ENCODE measurements around the gene CCDC138.

The CCDC138 gene

DNA sequence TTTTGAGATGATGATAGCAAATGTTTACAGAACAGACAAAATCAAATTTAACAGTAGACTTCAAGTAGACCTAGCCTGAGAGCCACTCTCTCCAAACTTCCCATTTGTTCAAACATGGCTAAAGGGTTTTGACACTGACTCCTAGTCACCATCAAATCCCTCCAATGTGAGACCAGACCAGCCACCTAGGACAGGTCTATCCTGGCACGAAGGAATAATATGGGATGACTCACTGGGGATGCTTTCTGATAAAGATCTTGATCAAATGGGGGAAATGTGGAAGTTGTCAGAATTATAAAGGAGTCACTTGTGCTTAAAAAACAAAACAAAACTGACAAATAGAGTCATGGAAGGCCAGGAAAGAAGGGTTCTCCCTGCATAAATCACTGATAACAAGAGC is 106.7 kb downstream of the CCDC138 start:
- H3K9me3 ChIP-seq (ENCODE audit: control insufficient read depth in 2 of 2, low read length in 2 of 2), result peaks cover 0 to 6% of the 10 kb centered on the region in 2 donors
- no peak overlapping the region for H3K27ac ChIP-seq (ENCODE audit: low read length)
- no peaks in the 10 kb centered on the region for H3K36me3 ChIP-seq (ENCODE audit: control insufficient read depth in 2 of 2, insufficient read depth in 2 of 2, low read length in 2 of 2)
- H3K4me3 ChIP-seq (ENCODE audit: low read length in 2 of 2), result no peak overlapping the region
- peaks cover 0 to 3% of the 10 kb centered on the region in 2 donors for H3K27me3 ChIP-seq (ENCODE audit: control insufficient read depth in 1 of 2, insufficient read depth in 2 of 2, low read length in 2 of 2)
- no peak overlapping the region for H3K9ac ChIP-seq (ENCODE audit: low read length in 2 of 2)
- no peaks in the 10 kb centered on the region for H3K4me1 ChIP-seq (ENCODE audit: control insufficient read depth, insufficient read depth, low read length)

DNA sequence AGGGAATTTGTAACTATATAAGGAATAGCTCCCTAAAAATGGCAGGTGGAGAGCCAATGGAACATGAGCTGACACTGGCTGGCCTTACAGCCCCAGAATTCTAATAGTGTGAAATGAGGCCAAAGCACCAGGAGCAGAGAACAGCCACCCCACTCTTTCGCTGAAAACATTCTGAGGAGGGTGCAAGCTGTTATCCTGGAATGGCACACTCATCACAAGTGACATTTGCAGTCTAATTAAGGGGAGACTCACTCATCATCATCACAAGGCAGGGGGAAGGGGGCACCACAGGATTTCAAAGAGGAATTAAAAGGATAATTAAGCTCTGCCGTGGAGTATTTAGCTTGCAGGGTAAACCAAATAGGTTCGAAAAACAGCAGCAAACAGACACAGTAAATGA is 108.2 kb downstream of the CCDC138 start:
- H3K27ac ChIP-seq (ENCODE audit: low read length), result no peak overlapping the region
- H3K9me3 ChIP-seq (ENCODE audit: control insufficient read depth in 2 of 2, low read length in 2 of 2), result peaks cover 0 to 6% of the 10 kb centered on the region in 2 donors
- H3K9ac ChIP-seq (ENCODE audit: low read length in 2 of 2), result no peak overlapping the region
- H3K36me3 ChIP-seq (ENCODE audit: control insufficient read depth in 2 of 2, insufficient read depth in 2 of 2, low read length in 2 of 2), result no peaks in the 10 kb centered on the region
- no peak overlapping the region for H3K4me3 ChIP-seq (ENCODE audit: low read length in 2 of 2)
- no peaks in the 10 kb centered on the region for H3K4me1 ChIP-seq (ENCODE audit: control insufficient read depth, insufficient read depth, low read length)
- peaks cover 0 to 3% of the 10 kb centered on the region in 2 donors for H3K27me3 ChIP-seq (ENCODE audit: control insufficient read depth in 1 of 2, insufficient read depth in 2 of 2, low read length in 2 of 2)

DNA sequence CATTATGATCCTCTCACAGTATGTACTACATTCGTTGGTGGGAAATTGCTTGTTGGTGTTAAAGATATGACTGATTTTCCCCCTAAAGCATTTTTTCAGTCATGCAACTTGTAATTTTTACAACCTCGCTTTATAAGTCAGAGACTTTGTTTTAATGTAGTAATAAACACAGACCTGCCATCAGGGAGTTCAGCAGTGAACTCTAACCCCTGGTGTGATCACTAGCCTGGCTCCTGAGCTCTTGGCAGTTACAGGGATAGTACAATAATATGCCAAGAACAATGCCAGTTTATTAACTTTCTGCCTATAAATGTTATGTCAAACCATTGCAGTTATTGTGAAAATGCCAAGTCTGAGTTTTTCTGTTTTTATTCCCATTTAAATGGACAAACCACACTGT is 108.6 kb downstream of the CCDC138 start:
- peaks cover 0 to 3% of the 10 kb centered on the region in 2 donors for H3K27me3 ChIP-seq (ENCODE audit: control insufficient read depth in 1 of 2, insufficient read depth in 2 of 2, low read length in 2 of 2)

DNA sequence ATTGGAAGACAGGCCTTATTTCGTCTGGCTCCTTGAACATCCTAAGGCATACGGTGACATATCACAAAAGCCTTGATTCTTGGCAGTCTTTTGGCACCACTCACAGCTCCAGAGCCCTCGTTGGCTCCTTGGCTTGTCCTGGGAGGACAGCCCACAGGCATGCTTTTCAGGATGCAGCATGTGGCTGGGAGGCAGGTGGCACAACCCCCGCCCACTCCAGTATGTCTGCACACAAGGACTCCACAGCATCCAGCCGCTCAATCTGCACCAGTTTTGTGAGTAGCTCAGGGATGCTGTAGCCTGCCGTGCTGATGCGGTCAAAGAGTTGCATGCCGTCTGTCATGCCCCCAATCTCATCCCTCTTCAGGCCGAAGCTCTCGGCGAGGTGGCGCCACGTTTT is 110.2 kb downstream of the CCDC138 start:
- Histone ChIP-seq H3K27me3 (ENCODE audit: control insufficient read depth in 1 of 2, insufficient read depth in 2 of 2, low read length in 2 of 2) (peaks cover 0 to 3% of the 10 kb centered on the region in 2 donors), H3K4me1 (ENCODE audit: control insufficient read depth, insufficient read depth, low read length) (no peaks in the 10 kb centered on the region), H3K4me3 (ENCODE audit: low read length in 2 of 2) (no peak overlapping the region), H3K36me3 (ENCODE audit: control insufficient read depth in 2 of 2, insufficient read depth in 2 of 2, low read length in 2 of 2) (no peaks in the 10 kb centered on the region), H3K9me3 (ENCODE audit: control insufficient read depth in 2 of 2, low read length in 2 of 2) (no peaks in the 10 kb centered on the region), H3K9ac (ENCODE audit: low read length in 2 of 2) (no peak overlapping the region), H3K27ac (ENCODE audit: low read length) (no peak overlapping the region)

More for the DNA sequence above, 108.6 kb downstream of the CCDC138 start:
- Histone ChIP-seq H3K4me1 (ENCODE audit: control insufficient read depth, insufficient read depth, low read length) (no peaks in the 10 kb centered on the region), H3K4me3 (ENCODE audit: low read length in 2 of 2) (no peak overlapping the region), H3K27ac (ENCODE audit: low read length) (no peak overlapping the region), H3K9me3 (ENCODE audit: control insufficient read depth in 2 of 2, low read length in 2 of 2) (peaks cover 0 to 5% of the 10 kb centered on the region in 2 donors), H3K36me3 (ENCODE audit: control insufficient read depth in 2 of 2, insufficient read depth in 2 of 2, low read length in 2 of 2) (no peaks in the 10 kb centered on the region), H3K9ac (ENCODE audit: low read length in 2 of 2) (no peak overlapping the region)

DNA sequence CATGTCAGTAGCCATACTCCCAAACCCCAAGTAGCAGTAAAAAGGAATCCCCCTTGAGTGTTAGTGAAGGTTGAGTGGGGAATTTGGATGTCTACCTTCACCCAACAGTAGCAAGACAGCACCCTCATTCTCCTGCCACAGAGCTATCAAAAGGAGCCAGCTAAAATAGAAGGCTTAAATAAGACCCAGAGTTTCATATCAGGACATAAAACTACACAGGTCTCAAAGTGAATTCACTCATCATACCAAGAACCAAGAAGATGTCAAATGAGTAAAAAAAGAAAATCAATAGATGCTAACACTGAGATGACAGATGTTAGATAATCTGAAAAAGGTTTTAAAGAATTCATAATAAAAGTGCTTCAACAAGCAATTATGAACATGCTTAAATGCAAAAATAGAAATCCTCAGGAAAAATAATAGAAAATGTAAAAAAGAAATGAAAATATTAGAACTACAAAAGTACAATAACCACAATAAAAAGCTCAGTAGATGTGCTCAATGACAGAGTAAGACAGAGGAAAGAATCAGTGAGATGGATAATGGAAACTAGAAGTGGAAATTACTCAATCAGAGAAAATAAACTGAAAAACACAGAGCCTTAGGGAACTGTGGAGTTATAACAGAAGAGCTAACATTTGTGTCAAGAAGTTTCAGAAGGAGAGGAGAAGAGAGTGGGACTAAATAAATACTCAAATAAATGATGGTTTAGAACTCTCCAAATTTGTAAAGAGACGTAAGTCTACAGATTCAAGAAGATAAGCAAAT is 111.9 kb downstream of the CCDC138 start:
- no peak overlapping the region for H3K27ac ChIP-seq (ENCODE audit: low read length)
- no peaks in the 10 kb centered on the region for H3K36me3 ChIP-seq (ENCODE audit: control insufficient read depth in 2 of 2, insufficient read depth in 2 of 2, low read length in 2 of 2)
- H3K4me1 ChIP-seq (ENCODE audit: control insufficient read depth, insufficient read depth, low read length), result no peaks in the 10 kb centered on the region
- no peaks in the 10 kb centered on the region for H3K9me3 ChIP-seq (ENCODE audit: control insufficient read depth in 2 of 2, low read length in 2 of 2)
- no peak overlapping the region for H3K9ac ChIP-seq (ENCODE audit: low read length in 2 of 2)
- peaks cover 0 to 3% of the 10 kb centered on the region in 2 donors for H3K27me3 ChIP-seq (ENCODE audit: control insufficient read depth in 1 of 2, insufficient read depth in 2 of 2, low read length in 2 of 2)
- H3K4me3 ChIP-seq (ENCODE audit: low read length in 2 of 2), result no peak overlapping the region

DNA sequence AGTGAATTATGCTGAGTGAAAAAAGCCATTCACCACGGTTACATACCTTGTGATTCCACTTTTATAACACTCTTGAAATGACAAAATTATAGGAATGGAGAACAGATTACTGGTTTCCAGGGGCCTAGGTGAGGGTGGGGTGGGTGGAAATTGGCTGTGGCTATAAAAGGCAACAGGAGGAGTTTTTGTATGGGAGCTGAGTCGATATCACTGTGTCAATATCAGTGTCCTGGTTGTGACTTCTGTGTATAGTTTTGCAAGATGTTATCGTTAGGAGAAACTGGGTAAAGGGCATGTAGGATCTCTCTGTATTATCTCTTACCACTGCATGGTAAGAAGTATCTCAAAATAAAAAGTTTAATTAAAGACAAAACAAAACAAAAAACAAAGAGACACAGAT is 118.1 kb downstream of the CCDC138 start:
- H3K9me3 ChIP-seq (ENCODE audit: control insufficient read depth in 2 of 2, low read length in 2 of 2), result no peaks in the 10 kb centered on the region
- no peak overlapping the region for H3K27ac ChIP-seq (ENCODE audit: low read length)
- H3K4me3 ChIP-seq (ENCODE audit: low read length in 2 of 2), result no peak overlapping the region
- no peak overlapping the region for H3K9ac ChIP-seq (ENCODE audit: low read length in 2 of 2)
- no peaks in the 10 kb centered on the region for H3K36me3 ChIP-seq (ENCODE audit: control insufficient read depth in 2 of 2, insufficient read depth in 2 of 2, low read length in 2 of 2)
- peaks cover 7% of the 10 kb centered on the region for H3K4me1 ChIP-seq (ENCODE audit: control insufficient read depth, insufficient read depth, low read length)
- H3K27me3 ChIP-seq (ENCODE audit: control insufficient read depth in 1 of 2, insufficient read depth in 2 of 2, low read length in 2 of 2), result no peaks in the 10 kb centered on the region

DNA sequence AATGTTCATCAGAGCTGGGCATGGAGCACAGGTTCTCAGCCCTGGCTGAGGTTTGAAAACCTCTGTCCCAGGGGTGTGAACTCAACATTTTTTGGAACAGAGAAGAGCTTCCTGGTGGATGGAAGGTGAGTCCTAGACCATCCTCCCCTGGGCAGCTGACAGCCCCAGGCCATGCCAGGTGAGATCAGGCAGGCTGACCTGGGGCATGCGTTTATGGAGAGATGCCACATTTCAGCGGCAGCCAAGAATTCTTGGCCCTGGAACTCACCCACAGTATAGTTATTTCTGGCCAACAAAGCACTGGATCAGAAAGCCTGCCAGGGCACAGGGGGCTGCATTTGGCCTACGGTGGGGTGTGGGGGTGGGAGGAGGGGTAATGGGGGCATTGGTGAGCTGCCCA is 118.6 kb downstream of the CCDC138 start:
- Histone ChIP-seq H3K27ac (ENCODE audit: low read length) (no peak overlapping the region), H3K27me3 (ENCODE audit: control insufficient read depth in 1 of 2, insufficient read depth in 2 of 2, low read length in 2 of 2) (no peaks in the 10 kb centered on the region), H3K36me3 (ENCODE audit: control insufficient read depth in 2 of 2, insufficient read depth in 2 of 2, low read length in 2 of 2) (no peaks in the 10 kb centered on the region), H3K9ac (ENCODE audit: low read length in 2 of 2) (no peak overlapping the region), H3K9me3 (ENCODE audit: control insufficient read depth in 2 of 2, low read length in 2 of 2) (no peaks in the 10 kb centered on the region), H3K4me3 (ENCODE audit: low read length in 2 of 2) (no peak overlapping the region), H3K4me1 (ENCODE audit: control insufficient read depth, insufficient read depth, low read length) (peaks cover 7% of the 10 kb centered on the region)

DNA sequence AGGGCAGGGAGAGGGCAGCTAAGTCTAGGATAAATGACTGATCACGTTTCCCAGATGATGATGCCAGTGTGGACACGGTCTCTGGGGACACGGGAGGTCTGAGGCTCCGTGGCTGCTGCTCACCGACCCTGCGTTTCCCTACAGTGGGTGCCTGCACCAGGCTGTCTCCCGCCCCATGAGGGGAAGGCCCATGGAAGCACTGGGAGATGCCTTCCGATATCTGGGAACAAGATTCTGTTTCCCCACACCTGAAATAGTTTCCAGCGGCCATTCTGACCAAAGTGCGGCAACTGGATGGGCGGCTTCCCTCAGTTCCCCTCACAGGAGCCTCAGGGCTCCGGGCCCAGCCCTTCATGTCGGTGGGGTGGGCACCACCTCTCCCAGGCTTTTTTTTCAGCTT is 119.3 kb downstream of the CCDC138 start:
- Histone ChIP-seq H3K27ac (ENCODE audit: low read length) (no peak overlapping the region), H3K36me3 (ENCODE audit: control insufficient read depth in 2 of 2, insufficient read depth in 2 of 2, low read length in 2 of 2) (no peaks in the 10 kb centered on the region), H3K4me3 (ENCODE audit: low read length in 2 of 2) (no peak overlapping the region)

DNA sequence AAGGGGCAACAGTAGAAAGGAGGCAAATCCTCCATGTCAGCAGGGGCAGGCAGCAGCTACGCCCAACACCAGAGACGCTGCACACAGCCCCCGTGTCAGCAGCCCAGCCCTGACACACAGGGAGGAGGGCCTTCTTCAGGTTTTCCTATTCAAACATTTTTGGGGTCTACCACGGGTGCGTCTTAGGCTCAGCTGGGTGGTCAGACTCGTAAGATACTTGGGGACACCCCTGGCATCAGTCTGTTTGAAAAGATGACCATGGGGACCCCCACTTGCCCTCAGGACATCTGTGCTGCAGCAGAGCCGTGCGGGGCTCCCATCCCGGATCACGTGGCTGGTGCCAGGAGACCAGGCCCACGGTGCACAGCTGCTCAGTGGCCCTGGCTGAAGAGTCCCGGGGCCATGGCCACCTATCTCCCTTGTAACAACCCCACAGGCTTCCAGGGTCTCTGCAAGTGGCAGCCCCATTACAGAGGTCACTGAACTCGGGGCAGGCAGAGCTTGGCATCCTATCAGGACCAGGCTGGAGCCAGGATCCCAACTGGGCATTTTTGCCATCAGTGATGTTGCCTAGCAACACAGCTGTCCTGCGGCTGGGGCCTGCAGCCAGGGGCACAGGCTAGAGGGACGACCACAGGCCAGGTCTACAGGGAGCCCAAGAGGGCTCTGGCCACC is 120.0 kb downstream of the CCDC138 start:
- Histone ChIP-seq H3K4me3 (ENCODE audit: low read length in 2 of 2) (no peak overlapping the region), H3K9me3 (ENCODE audit: control insufficient read depth in 2 of 2, low read length in 2 of 2) (no peaks in the 10 kb centered on the region), H3K36me3 (ENCODE audit: control insufficient read depth in 2 of 2, insufficient read depth in 2 of 2, low read length in 2 of 2) (no peaks in the 10 kb centered on the region), H3K4me1 (ENCODE audit: control insufficient read depth, insufficient read depth, low read length) (peaks cover 7% of the 10 kb centered on the region), H3K27me3 (ENCODE audit: control insufficient read depth in 1 of 2, insufficient read depth in 2 of 2, low read length in 2 of 2) (no peaks in the 10 kb centered on the region), H3K9ac (ENCODE audit: low read length in 2 of 2) (no peak overlapping the region), H3K27ac (ENCODE audit: low read length) (no peak overlapping the region)

More for the DNA sequence above, 119.3 kb downstream of the CCDC138 start:
- H3K9ac ChIP-seq (ENCODE audit: low read length in 2 of 2), result no peak overlapping the region
- no peaks in the 10 kb centered on the region for H3K9me3 ChIP-seq (ENCODE audit: control insufficient read depth in 2 of 2, low read length in 2 of 2)
- no peaks in the 10 kb centered on the region for H3K27me3 ChIP-seq (ENCODE audit: control insufficient read depth in 1 of 2, insufficient read depth in 2 of 2, low read length in 2 of 2)
- H3K4me1 ChIP-seq (ENCODE audit: control insufficient read depth, insufficient read depth, low read length), result peaks cover 7% of the 10 kb centered on the region

DNA sequence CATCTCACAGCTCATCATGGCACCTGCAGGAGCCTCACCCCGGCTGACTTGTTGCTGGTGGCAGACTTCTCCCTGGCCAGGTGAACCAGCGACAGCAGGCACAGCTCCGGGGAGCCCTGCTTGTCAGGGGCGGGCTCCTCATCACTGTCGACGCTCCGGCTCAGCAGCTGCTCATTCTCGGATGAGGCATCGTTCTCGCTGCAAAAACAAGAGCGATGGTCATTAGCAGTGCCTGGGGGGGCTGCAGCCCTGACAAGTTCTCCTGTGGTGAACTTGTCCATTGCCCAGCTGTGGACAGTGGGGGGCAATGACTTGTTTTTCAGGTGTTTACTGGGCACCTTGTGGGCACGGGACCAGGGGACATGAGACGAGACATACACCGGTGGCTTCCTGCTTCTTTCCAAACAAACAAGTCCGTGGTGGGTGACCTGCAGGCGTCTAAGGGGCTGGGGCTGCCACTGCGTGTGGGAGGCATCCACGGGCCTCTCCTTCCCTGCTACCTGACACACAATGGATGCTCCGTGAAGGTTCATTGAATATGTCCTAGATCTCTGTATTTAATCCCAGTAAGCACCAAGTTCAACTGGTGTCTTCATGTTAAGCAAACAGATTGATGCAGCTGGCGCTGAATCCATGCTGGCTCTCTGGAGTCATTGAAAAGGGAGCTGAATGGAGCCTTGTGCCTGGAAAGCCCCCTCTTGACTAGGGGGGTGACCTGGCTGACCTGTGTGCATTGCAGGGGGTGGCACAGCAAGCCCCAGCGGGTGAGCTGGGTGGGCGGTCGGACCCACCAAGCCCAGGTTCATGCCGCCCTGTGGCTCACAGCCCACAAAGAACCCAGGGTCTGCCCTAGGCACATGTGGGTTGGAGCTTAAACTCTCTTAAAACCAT is 121.5 kb downstream of the CCDC138 start:
- Histone ChIP-seq H3K4me3 (ENCODE audit: low read length in 2 of 2) (no peak overlapping the region), H3K27me3 (ENCODE audit: control insufficient read depth in 1 of 2, insufficient read depth in 2 of 2, low read length in 2 of 2) (no peaks in the 10 kb centered on the region), H3K36me3 (ENCODE audit: control insufficient read depth in 2 of 2, insufficient read depth in 2 of 2, low read length in 2 of 2) (no peaks in the 10 kb centered on the region), H3K4me1 (ENCODE audit: control insufficient read depth, insufficient read depth, low read length) (peaks cover 7% of the 10 kb centered on the region), H3K27ac (ENCODE audit: low read length) (no peak overlapping the region), H3K9me3 (ENCODE audit: control insufficient read depth in 2 of 2, low read length in 2 of 2) (no peaks in the 10 kb centered on the region), H3K9ac (ENCODE audit: low read length in 2 of 2) (no peak overlapping the region)

All from stomach smooth muscle (tissue), 2 donors.